ENCODE measurements around the gene EPHA1. TPM values are rescaled to one million over a fixed set of nuclear protein-coding genes. Genes with fewer than 3 reads are reported as not detected.

EPHA1 gene
- total and polyA plus RNA-seq, 12 donors: 0.07 to 1.3 (median 0.46) TPM; not detected in 3

GRCh38 chr7:143381427-143382125 is 27.1 kb downstream of the EPHA1 start:
- H3K4me1 ChIP-seq (replicated peaks in 1 of 2): peaks cover 7 to 51% of the 10 kb centered on the region in 2 donors
- H3K36me3 ChIP-seq (replicated peaks in 1 of 2): peaks cover 0 to 4% of the 10 kb centered on the region in 2 donors
- peak overlapping the region; percentile 48 to 99 (median 96) for H3K4me3 ChIP-seq
- 0 to 2% (median 0%) methylated on average over 2 to 63 of the region's 64 CpGs for WGBS, 4 donors
- DNase-seq: peak; percentile 61 to 89 (median 77)
- intact Hi-C loops (cut with DNase I): loop anchor here in 1 of 2 donors (5.0 kb wide), 1 partner anchor 36 kb away; no protein-coding TSS in a partner anchor
- no peaks in the 10 kb centered on the region for H3K27me3 ChIP-seq
- peak overlapping the region; percentile 64 to 99 (median 88) for H3K27ac ChIP-seq
- TF ChIP-seq CTCF (IDR thresholded peaks at IDR 0.05): no peak
- no peak for TF ChIP-seq POLR2A (IDR thresholded peaks at IDR 0.05)
- no peaks in the 10 kb centered on the region for H3K9me3 ChIP-seq (replicated peaks in 1 of 3)

- 0 to 1% (median 0%) methylated on average over 1 to 72 of the region's 72 CpGs for WGBS, 4 donors
- TF ChIP-seq POLR2A (IDR thresholded peaks at IDR 0.05) (peak; percentile 60 to 75), CTCF (IDR thresholded peaks at IDR 0.05) (no peak)
- no peaks in the 10 kb centered on the region for H3K9me3 ChIP-seq (replicated peaks in 1 of 3)
- intact Hi-C loops (cut with DNase I): loop anchor here in 1 of 2 donors (5.0 kb wide), 1 partner anchor 36 kb away; no protein-coding TSS in a partner anchor
- H3K27me3 ChIP-seq: no peaks in the 10 kb centered on the region
- H3K27ac ChIP-seq: peak within 1 kb of the TSS; percentile 64 to 99 (median 88)
- DNase-seq: peak; percentile 92 to 95 (median 93)
- peaks cover 7 to 43% of the 10 kb centered on the region in 2 donors for H3K4me1 ChIP-seq (replicated peaks in 1 of 2)
- peaks cover 0 to 4% of the 10 kb centered on the region in 2 donors for H3K36me3 ChIP-seq (replicated peaks in 1 of 2)
- H3K4me3 ChIP-seq: peak within 1 kb of the TSS; percentile 48 to 99 (median 96)
Observed at GRCh38 chr7:143380646-143381426, 27.8 kb downstream of the EPHA1 start, which contains the start of gene ZYX. ZYX (plus strand) TSS chr7:143381345; CDS start chr7:143381572, 227 bp downstream.

- TF ChIP-seq POLR2A (IDR thresholded peaks at IDR 0.05) (no peak), CTCF (IDR thresholded peaks at IDR 0.05) (peak; percentile 83 to 94 (median 88))
- no peaks in the 10 kb centered on the region for H3K9me3 ChIP-seq (replicated peaks in 1 of 3)
- H3K4me3 ChIP-seq: peak overlapping the region; percentile 48 to 99 (median 92)
- H3K36me3 ChIP-seq (replicated peaks in 1 of 2): peaks cover 0 to 4% of the 10 kb centered on the region in 2 donors
- intact Hi-C loops (cut with DNase I): loop anchor here in 1 of 2 donors (5.0 kb wide), 1 partner anchor 37 kb away; no protein-coding TSS in a partner anchor
- DNase-seq: peak; percentile 84 to 96 (median 89)
- H3K27ac ChIP-seq: peak overlapping the region; percentile 15 to 99 (median 88)
- no peaks in the 10 kb centered on the region for H3K27me3 ChIP-seq
- WGBS, 4 donors: 0 to 1% (median 0%) methylated on average over 2 to 35 of the region's 35 CpGs
- peaks cover 7 to 39% of the 10 kb centered on the region in 2 donors for H3K4me1 ChIP-seq (replicated peaks in 1 of 2)
Observed at GRCh38 chr7:143380260-143380645, 28.4 kb downstream of the EPHA1 start.

All from adrenal gland (tissue), 12 donors.